RWPE1 (cell line): ENCODE measurements around the gene MB21D2.

Source experiments
- CTCF ChIA-PET: fragments of 350-600 bp; sonication (Branson Sonifier 250); formaldehyde crosslinking; extraction: SDS; loops from one replicate; lab custom pipeline; 2021; lab: Yijun Ruan, JAX
- POLR2A ChIA-PET: fragments of 400-600 bp; formaldehyde crosslinking; extraction: SDS; loops from one replicate; lab custom pipeline; 2020; ENCODE audit warnings: antibody characterized with exemption; ENCODE audit not compliant: low non-redundant PET; lab: Yijun Ruan, JAX
- DNase-seq: peaks from one replicate; pipeline ENCODE4 v3.0.0; 2012; ENCODE audit warnings: low spot score
- H3K27ac ChIP-seq: fragments of 450-650 bp; 2 replicates; pipeline ENCODE4 v1.5.1; 2017
- TF ChIP-seq, protein P1 (sequence below): fragments of 450-650 bp; conservative IDR thresholded peaks from 2 replicates; pipeline ENCODE4 v1.5.1; 2017; ENCODE audit warnings: low read depth, mild to moderate bottlenecking

MB21D2 gene

DNA sequence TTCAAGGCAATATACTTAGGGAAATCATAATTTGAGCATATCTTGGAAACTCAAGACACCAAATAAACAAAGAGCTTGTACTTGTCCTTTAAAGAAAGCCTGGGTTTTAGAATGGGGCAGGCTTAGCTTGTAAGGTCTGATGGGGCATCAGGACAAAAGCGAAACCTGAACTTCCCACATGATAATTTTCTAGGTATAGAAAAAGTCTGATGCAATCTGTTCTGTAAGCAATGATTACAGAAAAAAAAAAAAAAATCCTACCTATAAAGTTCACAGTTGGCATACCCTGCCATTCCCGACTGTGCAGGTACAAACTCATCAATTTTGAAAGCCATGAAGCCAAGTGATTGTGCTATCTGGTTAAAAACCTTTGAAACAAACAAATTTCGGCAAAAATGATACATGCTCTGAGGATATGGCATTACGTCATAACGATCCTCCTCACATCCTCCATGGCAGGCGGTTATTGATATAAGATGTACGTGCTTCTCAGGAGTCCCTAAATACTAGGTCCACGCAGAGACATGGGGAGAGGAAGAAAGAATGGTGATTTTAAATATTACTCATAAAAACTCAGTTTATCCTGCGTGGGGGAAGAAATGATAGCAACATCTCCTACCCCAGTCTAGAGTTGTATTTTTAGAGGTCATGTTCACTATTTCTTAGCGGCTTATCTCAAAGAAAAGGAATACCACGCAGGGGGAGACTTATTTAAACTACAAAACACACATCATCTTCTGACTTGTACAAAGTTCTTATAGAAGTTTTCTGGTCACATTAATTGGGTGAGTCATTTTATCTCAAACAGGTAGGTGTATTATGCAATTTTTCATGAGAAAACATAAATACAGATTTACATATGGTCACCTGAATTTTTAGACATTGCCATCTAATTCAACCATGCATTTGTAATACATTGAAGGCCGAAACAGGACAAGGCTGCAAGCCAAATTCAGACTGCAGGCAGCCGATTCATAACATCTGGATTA lies 27.0 kb downstream of the MB21D2 start:
- TF ChIP-seq, protein P1, sequence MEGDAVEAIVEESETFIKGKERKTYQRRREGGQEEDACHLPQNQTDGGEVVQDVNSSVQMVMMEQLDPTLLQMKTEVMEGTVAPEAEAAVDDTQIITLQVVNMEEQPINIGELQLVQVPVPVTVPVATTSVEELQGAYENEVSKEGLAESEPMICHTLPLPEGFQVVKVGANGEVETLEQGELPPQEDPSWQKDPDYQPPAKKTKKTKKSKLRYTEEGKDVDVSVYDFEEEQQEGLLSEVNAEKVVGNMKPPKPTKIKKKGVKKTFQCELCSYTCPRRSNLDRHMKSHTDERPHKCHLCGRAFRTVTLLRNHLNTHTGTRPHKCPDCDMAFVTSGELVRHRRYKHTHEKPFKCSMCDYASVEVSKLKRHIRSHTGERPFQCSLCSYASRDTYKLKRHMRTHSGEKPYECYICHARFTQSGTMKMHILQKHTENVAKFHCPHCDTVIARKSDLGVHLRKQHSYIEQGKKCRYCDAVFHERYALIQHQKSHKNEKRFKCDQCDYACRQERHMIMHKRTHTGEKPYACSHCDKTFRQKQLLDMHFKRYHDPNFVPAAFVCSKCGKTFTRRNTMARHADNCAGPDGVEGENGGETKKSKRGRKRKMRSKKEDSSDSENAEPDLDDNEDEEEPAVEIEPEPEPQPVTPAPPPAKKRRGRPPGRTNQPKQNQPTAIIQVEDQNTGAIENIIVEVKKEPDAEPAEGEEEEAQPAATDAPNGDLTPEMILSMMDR, result no peak
- DNase-seq, result no peak
- no peak overlapping the region for H3K27ac ChIP-seq
- ChIA-PET POLR2A (interaction anchor here (0.7 kb wide), 1 partner anchor 11 kb away, joined by 3 read pairs; no protein-coding TSS in a partner anchor), CTCF (interaction anchor here (0.6 kb wide), 1 partner anchor 150 kb away, joined by 4 read pairs; no protein-coding TSS in a partner anchor)

- ChIA-PET POLR2A (interaction anchor here (0.7 kb wide), 1 partner anchor 10 kb away, joined by 3 read pairs; no protein-coding TSS in a partner anchor), CTCF (no interaction called here)
- H3K27ac ChIP-seq, result no peak overlapping the region
- TF ChIP-seq, protein P1, result no peak
- DNase-seq, result no peak
These were observed 28.0 kb downstream of the MB21D2 start for GRCh38 chr3:192889679-192890078.

DNA sequence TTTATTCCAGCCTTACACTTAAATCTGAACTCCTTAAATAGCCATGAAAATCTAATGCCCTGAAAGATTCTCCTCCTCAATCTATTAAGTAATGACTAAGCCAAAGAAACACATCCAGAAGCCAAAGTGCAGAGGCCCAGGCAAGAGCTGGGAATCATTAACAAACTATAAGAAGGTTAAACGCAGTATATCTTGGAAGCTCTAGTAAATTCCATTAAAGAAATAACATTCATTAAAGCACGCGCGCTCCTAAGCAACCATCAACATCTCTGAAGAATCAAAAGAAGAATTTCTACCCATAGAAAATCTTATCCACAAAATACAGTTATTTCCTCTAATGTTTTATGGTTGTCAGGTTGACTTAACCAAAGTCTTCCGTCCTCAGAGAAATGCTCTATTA lies 29.5 kb downstream of the MB21D2 start:
- POLR2A ChIA-PET, result no interaction called here
- DNase-seq, result no peak
- TF ChIP-seq, protein P1, result no peak
- H3K27ac ChIP-seq, result no peak overlapping the region
- CTCF ChIA-PET, result interaction anchor here (0.6 kb wide), 1 partner anchor 32 kb away, joined by 3 read pairs; no protein-coding TSS in a partner anchor

- TF ChIP-seq, protein P1, result no peak
- ChIA-PET POLR2A (no interaction called here), CTCF (no interaction called here)
- no peak overlapping the region; the same call in 1 of the 2 replicates for H3K27ac ChIP-seq
- DNase-seq, result no peak
These were observed 30.0 kb downstream of the MB21D2 start for GRCh38 chr3:192887701-192888100.

GRCh38 chr3:192887047-192887446 lies 30.6 kb downstream of the MB21D2 start:
- ChIA-PET CTCF (interaction anchor here (0.7 to 0.8 kb wide), 2 partner anchors 18 to 446 kb away, joined by 3 to 8 read pairs; no protein-coding TSS in a partner anchor), POLR2A (no interaction called here)
- no peak for DNase-seq
- H3K27ac ChIP-seq, result no peak overlapping the region
- TF ChIP-seq, protein P1, result no peak
